ENCODE measurements around the gene MYBBP1A.

DNA sequence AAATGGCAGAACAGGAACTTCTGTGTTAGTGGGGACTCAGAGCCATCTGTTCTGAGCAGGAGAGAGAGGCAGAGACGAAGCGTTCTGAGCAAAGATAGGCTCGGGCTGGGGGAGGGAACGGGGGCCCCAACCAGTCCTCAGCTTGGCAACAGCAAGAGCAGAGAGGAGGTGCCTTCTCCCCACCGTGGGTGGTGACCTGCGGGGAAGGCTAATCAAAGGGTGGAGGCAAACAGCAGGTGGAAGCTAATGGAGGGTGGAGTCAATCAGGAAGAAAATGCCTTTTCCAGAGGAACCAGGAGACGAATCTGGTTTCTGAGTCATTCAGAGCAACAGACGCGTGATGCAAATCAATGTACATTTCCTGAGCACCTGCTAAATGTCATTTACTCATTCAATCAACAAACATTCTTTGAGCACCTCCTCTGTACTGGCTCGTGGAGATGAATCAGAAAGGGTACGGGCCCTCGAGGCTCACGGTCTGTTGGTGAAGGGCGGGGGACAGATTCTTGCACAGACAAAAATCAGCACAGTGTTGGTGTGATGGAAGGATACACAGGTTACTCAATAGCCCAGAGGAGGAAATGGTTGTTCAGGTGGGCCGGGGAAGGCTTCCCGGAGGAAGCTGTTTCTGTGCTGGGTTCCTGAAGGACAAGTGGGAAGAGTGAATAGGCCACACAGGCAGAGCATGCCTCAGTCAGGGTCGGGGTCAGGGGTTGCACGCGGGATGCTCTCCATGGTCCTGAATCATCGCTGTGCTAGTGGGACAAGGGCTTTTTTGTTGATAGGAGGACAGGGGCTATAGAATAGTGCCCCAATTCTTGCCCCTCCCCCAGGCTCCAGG, 62.2 kb downstream of the MYBBP1A start:
- TF ChIP-seq, protein P1, sequence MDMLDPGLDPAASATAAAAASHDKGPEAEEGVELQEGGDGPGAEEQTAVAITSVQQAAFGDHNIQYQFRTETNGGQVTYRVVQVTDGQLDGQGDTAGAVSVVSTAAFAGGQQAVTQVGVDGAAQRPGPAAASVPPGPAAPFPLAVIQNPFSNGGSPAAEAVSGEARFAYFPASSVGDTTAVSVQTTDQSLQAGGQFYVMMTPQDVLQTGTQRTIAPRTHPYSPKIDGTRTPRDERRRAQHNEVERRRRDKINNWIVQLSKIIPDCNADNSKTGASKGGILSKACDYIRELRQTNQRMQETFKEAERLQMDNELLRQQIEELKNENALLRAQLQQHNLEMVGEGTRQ (CRISPR knock-in tag; IDR thresholded peaks at IDR 0.05): 0 out of 2 replicates have a peak, but pooled peaks have one; percentile 22
- no peak for TF ChIP-seq ZNF512 (CRISPR knock-in tag; IDR thresholded peaks at IDR 0.05; ENCODE audit: borderline replicate concordance)
- TF ChIP-seq, protein P2, sequence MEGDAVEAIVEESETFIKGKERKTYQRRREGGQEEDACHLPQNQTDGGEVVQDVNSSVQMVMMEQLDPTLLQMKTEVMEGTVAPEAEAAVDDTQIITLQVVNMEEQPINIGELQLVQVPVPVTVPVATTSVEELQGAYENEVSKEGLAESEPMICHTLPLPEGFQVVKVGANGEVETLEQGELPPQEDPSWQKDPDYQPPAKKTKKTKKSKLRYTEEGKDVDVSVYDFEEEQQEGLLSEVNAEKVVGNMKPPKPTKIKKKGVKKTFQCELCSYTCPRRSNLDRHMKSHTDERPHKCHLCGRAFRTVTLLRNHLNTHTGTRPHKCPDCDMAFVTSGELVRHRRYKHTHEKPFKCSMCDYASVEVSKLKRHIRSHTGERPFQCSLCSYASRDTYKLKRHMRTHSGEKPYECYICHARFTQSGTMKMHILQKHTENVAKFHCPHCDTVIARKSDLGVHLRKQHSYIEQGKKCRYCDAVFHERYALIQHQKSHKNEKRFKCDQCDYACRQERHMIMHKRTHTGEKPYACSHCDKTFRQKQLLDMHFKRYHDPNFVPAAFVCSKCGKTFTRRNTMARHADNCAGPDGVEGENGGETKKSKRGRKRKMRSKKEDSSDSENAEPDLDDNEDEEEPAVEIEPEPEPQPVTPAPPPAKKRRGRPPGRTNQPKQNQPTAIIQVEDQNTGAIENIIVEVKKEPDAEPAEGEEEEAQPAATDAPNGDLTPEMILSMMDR (IDR thresholded peaks at IDR 0.05): no peak
- peak; percentile 61; the same call in 1 of the 2 replicates for TF ChIP-seq USF1 (CRISPR knock-in tag; IDR thresholded peaks at IDR 0.05)
- TF ChIP-seq CBFB (CRISPR knock-in tag; IDR thresholded peaks at IDR 0.05; ENCODE audit: low read depth): no peak
- TF ChIP-seq, protein P3, sequence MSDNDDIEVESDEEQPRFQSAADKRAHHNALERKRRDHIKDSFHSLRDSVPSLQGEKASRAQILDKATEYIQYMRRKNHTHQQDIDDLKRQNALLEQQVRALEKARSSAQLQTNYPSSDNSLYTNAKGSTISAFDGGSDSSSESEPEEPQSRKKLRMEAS (CRISPR knock-in tag; IDR thresholded peaks at IDR 0.05): peak; percentile 73; the same call in 1 of the 2 replicates
- peak; percentile 88; the same call in 1 of the 2 replicates for TF ChIP-seq ZBTB43 (CRISPR knock-in tag; IDR thresholded peaks at IDR 0.05)
- TF ChIP-seq SMAD3 (CRISPR knock-in tag; IDR thresholded peaks at IDR 0.05; ENCODE audit: borderline replicate concordance): peak; percentile 95
- TF ChIP-seq CREB1 (CRISPR knock-in tag; IDR thresholded peaks at IDR 0.05): 0 out of 2 replicates have a peak, but pooled peaks have one; percentile 72
- TF ChIP-seq SOX15 (CRISPR knock-in tag; IDR thresholded peaks at IDR 0.05): no peak
- TF ChIP-seq FOXK1 (CRISPR knock-in tag; IDR thresholded peaks at IDR 0.05): peak; percentile 89
